HEK293 (cell line): ENCODE results near the gene MRM1.

Experiments
- CTCF ChIA-PET: fragments of 350-600 bp; formaldehyde crosslinking; extraction: SDS; loops from one replicate; lab custom pipeline; 2021; ENCODE audit warnings: antibody characterized with exemption; lab: Yijun Ruan, JAX
- POLR2A ChIA-PET: fragments of 300-600 bp; formaldehyde crosslinking; extraction: SDS; loops from one replicate; lab custom pipeline; 2020; ENCODE audit warnings: antibody characterized with exemption, inconsistent platforms; lab: Yijun Ruan, JAX
- H3K27ac ChIP-seq: fragments of 200-500 bp; sonication (Bioruptor generic); 2 replicates; pipeline ENCODE4 v1.5.1; 2014; ENCODE audit warnings: low read depth, low read length, control low read depth, inconsistent platforms; ENCODE audit errors: extremely low read depth
- H3K36me3 ChIP-seq, 2 experiments: fragments of 200-500 bp in 1 of 2; sonication (Bioruptor generic) in 1 of 2; 1 replicate in 1 of 2; 2 replicates in 1 of 2; pipeline ENCODE4 v1.5.1; 2014 to 2017; ENCODE audit warnings: inconsistent platforms in 2 of 2, low read length in 2 of 2; ENCODE audit not compliant: control insufficient read depth in 2 of 2, insufficient read depth in 1 of 2
- H3K4me1 ChIP-seq: fragments of 200-500 bp; sonication (Bioruptor generic); 2 replicates; pipeline ENCODE4 v1.5.1; 2014; ENCODE audit warnings: mild to moderate bottlenecking, low read length, inconsistent platforms; ENCODE audit not compliant: control insufficient read depth, insufficient read depth
- H3K4me3 ChIP-seq: 2 replicates; pipeline ENCODE4 v1.5.1; 2011; ENCODE audit warnings: low read depth, mild to moderate bottlenecking, control low read depth, low read length, moderate library complexity
- H3K9me3 ChIP-seq: fragments of 200-500 bp; sonication (Bioruptor generic); 2 replicates; pipeline ENCODE4 v1.5.1; 2014; ENCODE audit warnings: low read depth, low read length, inconsistent platforms; ENCODE audit not compliant: control insufficient read depth, insufficient read depth
- EGR2 ChIP-seq: fragments of 450-650 bp; formaldehyde crosslinking; IDR thresholded peaks from 2 replicates; pipeline ENCODE4 v1.5.1; 2016; ENCODE audit warnings: low read depth, missing biosample characterization, missing genetic modification characterization
- FEZF1 ChIP-seq: fragments of 450-650 bp; formaldehyde crosslinking; IDR thresholded peaks from 2 replicates; pipeline ENCODE4 v1.5.1; 2016; ENCODE audit warnings: missing biosample characterization, missing genetic modification characterization
- HOXC10 ChIP-seq: sonication (generic); formaldehyde crosslinking; IDR thresholded peaks from 2 replicates; pipeline ENCODE4 v1.8.1; 2023; ENCODE audit warnings: mild to moderate bottlenecking, missing genetic modification reagents
- TRIM28 ChIP-seq: IDR thresholded peaks from 2 replicates; pipeline ENCODE4 v1.6.1; 2011; ENCODE audit warnings: low read length, control low read depth, borderline replicate concordance
- ZBTB21 ChIP-seq: fragments of 450-650 bp; formaldehyde crosslinking; IDR thresholded peaks from 2 replicates; pipeline ENCODE4 v1.5.1; 2017; ENCODE audit warnings: missing biosample characterization, missing genetic modification characterization
- ZFP3 ChIP-seq: fragments of 450-650 bp; formaldehyde crosslinking; IDR thresholded peaks from 2 replicates; pipeline ENCODE4 v1.5.1; 2016; ENCODE audit warnings: low read depth, missing biosample characterization, missing genetic modification characterization
- ZNF174 ChIP-seq: fragments of 450-650 bp; formaldehyde crosslinking; IDR thresholded peaks from 2 replicates; pipeline ENCODE4 v1.5.0; 2017; ENCODE audit warnings: missing biosample characterization, mild to moderate bottlenecking, missing genetic modification characterization
- ZNF202 ChIP-seq: fragments of 450-650 bp; formaldehyde crosslinking; IDR thresholded peaks from 2 replicates; pipeline ENCODE4 v1.5.1; 2016; ENCODE audit warnings: missing biosample characterization, missing genetic modification characterization, borderline replicate concordance
- ZNF239 ChIP-seq: fragments of 450-650 bp; formaldehyde crosslinking; IDR thresholded peaks from 2 replicates; pipeline ENCODE4 v1.5.1; 2016; ENCODE audit warnings: missing biosample characterization, missing genetic modification characterization
- ZNF274 ChIP-seq, 2 experiments: fragments of 200-500 bp in 1 of 2; fragments of 450-650 bp in 1 of 2; sonication (Bioruptor generic) in 1 of 2; formaldehyde crosslinking in 1 of 2; IDR thresholded peaks; 2 replicates each; pipeline versions ENCODE4 v1.5.1 to v1.6.1; 2014 to 2016; ENCODE audit warnings: borderline replicate concordance in 1 of 2, inconsistent platforms in 1 of 2, low read length in 1 of 2, missing biosample characterization in 1 of 2, missing genetic modification characterization in 1 of 2
- ZNF311 ChIP-seq: fragments of 450-650 bp; formaldehyde crosslinking; IDR thresholded peaks from 2 replicates; pipeline ENCODE4 v1.5.1; 2017; ENCODE audit warnings: missing biosample characterization, missing genetic modification characterization, borderline replicate concordance
- ZNF366 ChIP-seq: fragments of 450-650 bp; formaldehyde crosslinking; conservative IDR thresholded peaks from 2 replicates; pipeline ENCODE4 v1.5.1; 2016; ENCODE audit warnings: missing biosample characterization, missing genetic modification characterization
- ZNF433 ChIP-seq: fragments of 450-650 bp; formaldehyde crosslinking; IDR thresholded peaks from 2 replicates; pipeline ENCODE4 v1.5.1; 2016; ENCODE audit warnings: missing biosample characterization, missing genetic modification characterization, low read depth
- ZNF514 ChIP-seq: fragments of 450-650 bp; formaldehyde crosslinking; IDR thresholded peaks from 2 replicates; pipeline ENCODE4 v1.5.1; 2016; ENCODE audit warnings: missing biosample characterization, missing genetic modification characterization
- ZNF561 ChIP-seq: fragments of 450-650 bp; IDR thresholded peaks from 2 replicates; pipeline ENCODE4 v1.5.1; 2018; ENCODE audit warnings: missing biosample characterization, missing genetic modification characterization, borderline replicate concordance
- ZNF600 ChIP-seq: fragments of 450-650 bp; formaldehyde crosslinking; IDR thresholded peaks from 2 replicates; pipeline ENCODE4 v1.5.1; 2016; ENCODE audit warnings: missing biosample characterization, missing genetic modification characterization
- ZNF707 ChIP-seq: fragments of 450-650 bp; formaldehyde crosslinking; IDR thresholded peaks from 2 replicates; pipeline ENCODE4 v1.5.1; 2016; ENCODE audit warnings: missing biosample characterization, missing genetic modification characterization
- ZNF777 ChIP-seq: fragments of 450-650 bp; formaldehyde crosslinking; IDR thresholded peaks from 2 replicates; pipeline ENCODE4 v1.5.1; 2017; ENCODE audit warnings: missing biosample characterization, missing genetic modification characterization, borderline replicate concordance
- ZNF792 ChIP-seq: fragments of 450-650 bp; formaldehyde crosslinking; IDR thresholded peaks from 2 replicates; pipeline ENCODE4 v1.5.1; 2016; ENCODE audit warnings: missing biosample characterization, missing genetic modification characterization
- ZNF830 ChIP-seq: fragments of 450-650 bp; IDR thresholded peaks from 2 replicates; pipeline ENCODE4 v1.5.0; 2018; ENCODE audit warnings: missing biosample characterization, missing genetic modification characterization, low read depth, mild to moderate bottlenecking, moderate library complexity
- TF ChIP-seq, protein P1 (sequence below): fragments of 450-650 bp; formaldehyde crosslinking; IDR thresholded peaks from 2 replicates; pipeline ENCODE4 v1.5.1; 2016; ENCODE audit warnings: missing biosample characterization, missing genetic modification characterization
- TF ChIP-seq, protein P2 (sequence below): fragments of 450-650 bp; formaldehyde crosslinking; conservative IDR thresholded peaks from 2 replicates; pipeline ENCODE4 v1.5.1; 2016; ENCODE audit warnings: low read depth, missing biosample characterization, missing genetic modification characterization
- TF ChIP-seq, protein P3 (sequence below): fragments of 450-650 bp; formaldehyde crosslinking; IDR thresholded peaks from 2 replicates; pipeline ENCODE4; 2016; ENCODE audit warnings: missing biosample characterization, missing genetic modification characterization
- TF ChIP-seq, protein P4 (sequence below): fragments of 450-650 bp; IDR thresholded peaks from 2 replicates; pipeline ENCODE4 v1.5.1; 2018; ENCODE audit warnings: missing biosample characterization, missing genetic modification characterization
- TF ChIP-seq, protein P5 (sequence below): fragments of 450-650 bp; formaldehyde crosslinking; IDR thresholded peaks from 2 replicates; pipeline ENCODE4 v1.5.1; 2016; ENCODE audit warnings: missing biosample characterization, missing genetic modification characterization

Gene MRM1

DNA sequence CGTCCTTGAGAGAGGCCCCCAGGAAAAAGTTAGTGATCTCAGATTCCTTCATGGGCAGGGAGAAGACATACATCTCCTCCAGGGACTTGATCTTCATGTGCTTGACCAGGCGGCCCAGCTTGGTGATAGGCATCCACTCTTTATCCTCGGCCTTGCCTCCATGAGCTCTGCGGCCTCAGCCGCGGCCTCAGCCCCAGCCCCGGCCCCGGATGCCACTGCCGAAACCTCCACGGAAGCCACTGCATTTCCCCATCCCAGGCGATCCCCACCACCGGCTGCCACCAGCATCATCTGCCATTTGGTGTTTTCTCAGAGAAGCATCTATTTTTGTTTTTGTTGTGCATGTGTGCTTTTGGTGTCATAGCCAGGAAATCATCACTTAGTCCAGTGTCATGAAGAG lies 26.4 kb upstream of the MRM1 start (continued):
- TF ChIP-seq ZNF311 (tag by site-specific recombination): no peak
- no peak for TF ChIP-seq ZNF830

DNA sequence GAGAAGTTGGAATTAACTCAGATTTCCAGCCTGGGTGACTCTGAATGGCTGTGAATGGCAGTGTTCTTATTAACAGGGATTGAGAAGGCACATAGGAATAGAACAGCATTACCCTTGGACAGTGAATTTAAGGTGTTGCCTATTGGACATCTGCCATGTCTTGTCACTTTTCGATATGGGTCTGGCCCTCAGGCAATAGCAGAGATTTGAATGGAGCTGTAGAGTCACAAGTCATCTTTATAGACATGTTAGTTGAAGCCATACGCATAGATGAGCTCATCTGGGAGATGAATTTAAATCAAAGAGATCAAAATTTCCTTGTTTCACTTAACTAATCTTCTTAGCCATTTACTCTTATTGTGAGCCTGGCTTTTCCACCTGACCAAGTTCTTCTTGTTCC lies 24.6 kb upstream of the MRM1 start:
- TF ChIP-seq EGR2 (tag by site-specific recombination) (no peak), TRIM28 (no peak), ZNF174 (no peak), FEZF1 (no peak), ZNF600 (no peak), HOXC10 (CRISPR knock-in tag) (no peak), ZNF561 (tag by site-specific recombination) (no peak), ZNF514 (tag by site-specific recombination) (no peak), ZBTB21 (tag by site-specific recombination) (no peak), ZNF707 (tag by site-specific recombination) (no peak), ZNF366 (tag by site-specific recombination) (no peak)
- CTCF ChIA-PET: no interaction called here
- no peaks in the 10 kb centered on the region for H3K4me1 ChIP-seq
- no peak overlapping the region for H3K27ac ChIP-seq
- H3K4me3 ChIP-seq: no peak overlapping the region
- POLR2A ChIA-PET: interaction anchor here (0.6 kb wide), 1 partner anchor 32 kb away, joined by 4 read pairs; the partner anchor contains the start of gene GGNBP2
- H3K36me3 ChIP-seq: peaks cover 67 to 89% of the 10 kb centered on the region in 2 experiments
- H3K9me3 ChIP-seq: no peaks in the 10 kb centered on the region

DNA sequence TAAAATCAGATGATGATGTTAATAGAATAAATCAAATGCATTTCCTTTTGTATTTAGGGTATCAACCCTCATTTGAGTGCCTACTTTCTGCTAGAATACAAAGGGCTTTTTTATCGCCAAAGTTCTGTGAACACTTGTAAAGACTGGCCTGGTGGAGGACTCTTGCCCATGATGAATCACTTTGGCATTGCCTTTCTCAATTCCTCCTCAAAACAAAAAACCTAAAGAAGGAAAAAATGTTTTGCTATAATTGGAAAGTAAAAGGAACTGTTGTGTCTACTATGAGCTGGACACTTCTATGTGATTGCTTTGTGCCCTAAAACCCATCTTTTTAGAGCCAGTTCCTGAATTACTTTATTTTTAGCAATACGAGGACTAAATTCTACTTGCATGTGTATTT lies 22.7 kb upstream of the MRM1 start:
- Histone ChIP-seq H3K9me3 (no peaks in the 10 kb centered on the region), H3K4me3 (no peak overlapping the region), H3K4me1 (no peaks in the 10 kb centered on the region), H3K36me3 (peaks cover 66 to 87% of the 10 kb centered on the region in 2 experiments), H3K27ac (no peak overlapping the region)
- POLR2A ChIA-PET: no interaction called here
- CTCF ChIA-PET: interaction anchor here (0.6 to 1.1 kb wide), 4 partner anchors 10 to 286 kb away, joined by 3 read pairs; no protein-coding TSS in a partner anchor
- TF ChIP-seq ZNF202 (tag by site-specific recombination) (no peak), ZNF433 (tag by site-specific recombination) (no peak), ZNF777 (tag by site-specific recombination) (no peak), ZNF792 (tag by site-specific recombination) (no peak), ZNF239 (no peak), ZNF274 (IDR thresholded peaks at IDR 0.05; ENCODE audit: low read length) (no peak), ZNF274 (tag by site-specific recombination; IDR thresholded peaks at IDR 0.05; ENCODE audit: borderline replicate concordance) (no peak), ZFP3 (no peak)
- TF ChIP-seq, protein P1, sequence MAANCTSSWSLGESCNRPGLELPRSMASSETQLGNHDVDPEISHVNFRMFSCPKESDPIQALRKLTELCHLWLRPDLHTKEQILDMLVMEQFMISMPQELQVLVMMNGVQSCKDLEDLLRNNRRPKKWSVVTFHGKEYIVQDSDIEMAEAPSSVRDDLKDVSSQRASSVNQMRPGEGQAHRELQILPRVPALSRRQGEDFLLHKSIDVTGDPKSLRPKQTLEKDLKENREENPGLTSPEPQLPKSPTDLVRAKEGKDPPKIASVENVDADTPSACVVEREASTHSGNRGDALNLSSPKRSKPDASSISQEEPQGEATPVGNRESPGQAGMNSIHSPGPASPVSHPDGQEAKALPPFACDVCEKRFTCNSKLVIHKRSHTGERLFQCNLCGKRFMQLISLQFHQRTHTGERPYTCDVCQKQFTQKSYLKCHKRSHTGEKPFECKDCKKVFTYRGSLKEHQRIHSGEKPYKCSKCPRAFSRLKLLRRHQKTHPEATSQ: no peak
- TF ChIP-seq, protein P2, sequence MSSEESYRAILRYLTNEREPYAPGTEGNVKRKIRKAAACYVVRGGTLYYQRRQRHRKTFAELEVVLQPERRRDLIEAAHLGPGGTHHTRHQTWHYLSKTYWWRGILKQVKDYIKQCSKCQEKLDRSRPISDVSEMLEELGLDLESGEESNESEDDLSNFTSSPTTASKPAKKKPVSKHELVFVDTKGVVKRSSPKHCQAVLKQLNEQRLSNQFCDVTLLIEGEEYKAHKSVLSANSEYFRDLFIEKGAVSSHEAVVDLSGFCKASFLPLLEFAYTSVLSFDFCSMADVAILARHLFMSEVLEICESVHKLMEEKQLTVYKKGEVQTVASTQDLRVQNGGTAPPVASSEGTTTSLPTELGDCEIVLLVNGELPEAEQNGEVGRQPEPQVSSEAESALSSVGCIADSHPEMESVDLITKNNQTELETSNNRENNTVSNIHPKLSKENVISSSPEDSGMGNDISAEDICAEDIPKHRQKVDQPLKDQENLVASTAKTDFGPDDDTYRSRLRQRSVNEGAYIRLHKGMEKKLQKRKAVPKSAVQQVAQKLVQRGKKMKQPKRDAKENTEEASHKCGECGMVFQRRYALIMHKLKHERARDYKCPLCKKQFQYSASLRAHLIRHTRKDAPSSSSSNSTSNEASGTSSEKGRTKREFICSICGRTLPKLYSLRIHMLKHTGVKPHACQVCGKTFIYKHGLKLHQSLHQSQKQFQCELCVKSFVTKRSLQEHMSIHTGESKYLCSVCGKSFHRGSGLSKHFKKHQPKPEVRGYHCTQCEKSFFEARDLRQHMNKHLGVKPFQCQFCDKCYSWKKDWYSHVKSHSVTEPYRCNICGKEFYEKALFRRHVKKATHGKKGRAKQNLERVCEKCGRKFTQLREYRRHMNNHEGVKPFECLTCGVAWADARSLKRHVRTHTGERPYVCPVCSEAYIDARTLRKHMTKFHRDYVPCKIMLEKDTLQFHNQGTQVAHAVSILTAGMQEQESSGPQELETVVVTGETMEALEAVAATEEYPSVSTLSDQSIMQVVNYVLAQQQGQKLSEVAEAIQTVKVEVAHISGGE (tag by site-specific recombination): no peak
- TF ChIP-seq, protein P3, sequence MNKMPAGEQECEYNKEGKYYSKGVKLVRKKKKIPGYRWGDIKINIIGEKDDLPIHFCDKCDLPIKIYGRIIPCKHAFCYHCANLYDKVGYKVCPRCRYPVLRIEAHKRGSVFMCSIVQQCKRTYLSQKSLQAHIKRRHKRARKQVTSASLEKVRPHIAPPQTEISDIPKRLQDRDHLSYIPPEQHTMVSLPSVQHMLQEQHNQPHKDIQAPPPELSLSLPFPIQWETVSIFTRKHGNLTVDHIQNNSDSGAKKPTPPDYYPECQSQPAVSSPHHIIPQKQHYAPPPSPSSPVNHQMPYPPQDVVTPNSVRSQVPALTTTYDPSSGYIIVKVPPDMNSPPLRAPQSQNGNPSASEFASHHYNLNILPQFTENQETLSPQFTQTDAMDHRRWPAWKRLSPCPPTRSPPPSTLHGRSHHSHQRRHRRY (tag by site-specific recombination): no peak
- TF ChIP-seq, protein P4, sequence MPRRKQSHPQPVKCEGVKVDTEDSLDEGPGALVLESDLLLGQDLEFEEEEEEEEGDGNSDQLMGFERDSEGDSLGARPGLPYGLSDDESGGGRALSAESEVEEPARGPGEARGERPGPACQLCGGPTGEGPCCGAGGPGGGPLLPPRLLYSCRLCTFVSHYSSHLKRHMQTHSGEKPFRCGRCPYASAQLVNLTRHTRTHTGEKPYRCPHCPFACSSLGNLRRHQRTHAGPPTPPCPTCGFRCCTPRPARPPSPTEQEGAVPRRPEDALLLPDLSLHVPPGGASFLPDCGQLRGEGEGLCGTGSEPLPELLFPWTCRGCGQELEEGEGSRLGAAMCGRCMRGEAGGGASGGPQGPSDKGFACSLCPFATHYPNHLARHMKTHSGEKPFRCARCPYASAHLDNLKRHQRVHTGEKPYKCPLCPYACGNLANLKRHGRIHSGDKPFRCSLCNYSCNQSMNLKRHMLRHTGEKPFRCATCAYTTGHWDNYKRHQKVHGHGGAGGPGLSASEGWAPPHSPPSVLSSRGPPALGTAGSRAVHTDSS (tag by site-specific recombination): no peak
- TF ChIP-seq, protein P5, sequence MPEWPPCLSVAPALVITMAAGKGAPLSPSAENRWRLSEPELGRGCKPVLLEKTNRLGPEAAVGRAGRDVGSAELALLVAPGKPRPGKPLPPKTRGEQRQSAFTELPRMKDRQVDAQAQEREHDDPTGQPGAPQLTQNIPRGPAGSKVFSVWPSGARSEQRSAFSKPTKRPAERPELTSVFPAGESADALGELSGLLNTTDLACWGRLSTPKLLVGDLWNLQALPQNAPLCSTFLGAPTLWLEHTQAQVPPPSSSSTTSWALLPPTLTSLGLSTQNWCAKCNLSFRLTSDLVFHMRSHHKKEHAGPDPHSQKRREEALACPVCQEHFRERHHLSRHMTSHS: no peak
